ENCODE measurements around the gene RPS3A. TPM values are rescaled to one million over a fixed set of nuclear protein-coding genes. Genes with fewer than 3 reads are reported as not detected.
A peak's percentile ranks its signal among the peaks of the same experiment; 100 is the strongest.
"Not testable (repeated sequence)": the region's sequence is repeated elsewhere in the genome, so short reads cannot be mapped to it uniquely, and the experiment has no call there.

Gene RPS3A
- total RNA-seq, result 1,000 to 10,000 TPM; 1,074 to 1,354 (median 1,315) TPM
- total RNA-seq (2013), result 5,505 TPM

GRCh38 chr4:151099229-151099975, at the start of gene RPS3A:
TSS of gene RPS3A (plus strand) at chr4:151099628. CDS start at chr4:151099653, 25 bp downstream.
- Histone ChIP-seq H3K9me3 (ENCODE audit: control insufficient read depth, insufficient read depth, low read length) (no peaks in the 10 kb centered on the region), H3K4me3 (ENCODE audit: low read length) (peak within 1 kb of the TSS; percentile 77), H3K27me3 (ENCODE audit: control insufficient read depth, insufficient read depth, low read length) (no peaks in the 10 kb centered on the region), H3K4me1 (ENCODE audit: control insufficient read depth, insufficient read depth, low read length) (peaks cover 14% of the 10 kb centered on the region), H3K36me3 (ENCODE audit: control insufficient read depth, insufficient read depth, low read length) (peaks cover 36% of the 10 kb centered on the region), H3K27ac (ENCODE audit: low read length) (peak within 1 kb of the TSS; percentile 87)
- peak; percentile 92 to 99 (median 93) for ATAC-seq
- Mint-ChIP-seq H3K27ac (peak within 1 kb of the TSS; percentile 94 to 95), H3K27me3 (ENCODE audit: low read depth in 2 of 2) (peaks cover 10 to 13% of the 10 kb centered on the region in 2 donors), H3K4me3 (peak within 1 kb of the TSS; percentile 97), H3K4me1 (peaks cover 30 to 38% of the 10 kb centered on the region in 2 donors), H3K36me3 (peaks cover 10% of the 10 kb centered on the region), H3K9me3 (no peaks in the 10 kb centered on the region)
- intact Hi-C loops (cut with micrococcal nuclease), result loop anchor here (1.0 to 2.0 kb wide), 2 partner anchors 84 to 1437 kb away; partner anchors contain the start of genes FBXW7 and LRBA
- under 1% methylated on average over 69 of the region's 69 CpGs for WGBS (ENCODE audit: insufficient coverage)
- peak; percentile 99 for DNase-seq
- TF ChIP-seq CTCF (IDR thresholded peaks at IDR 0.05), result peak; percentile 77

GRCh38 chr4:151052785-151053184, 46.6 kb upstream of the RPS3A start:
- no peak overlapping the region for H3K4me3 Mint-ChIP-seq
- H3K27ac Mint-ChIP-seq, result no peak overlapping the region
- no peak for TF ChIP-seq CTCF (IDR thresholded peaks at IDR 0.05)
- no peaks in the 10 kb centered on the region for H3K9me3 Mint-ChIP-seq
- Histone ChIP-seq H3K9me3 (ENCODE audit: control insufficient read depth, insufficient read depth, low read length) (no peaks in the 10 kb centered on the region), H3K36me3 (ENCODE audit: control insufficient read depth, insufficient read depth, low read length) (no peaks in the 10 kb centered on the region), H3K4me3 (ENCODE audit: low read length) (no peak overlapping the region), H3K27me3 (ENCODE audit: control insufficient read depth, insufficient read depth, low read length) (no peaks in the 10 kb centered on the region), H3K4me1 (ENCODE audit: control insufficient read depth, insufficient read depth, low read length) (no peaks in the 10 kb centered on the region), H3K27ac (ENCODE audit: low read length) (no peak overlapping the region)
- intact Hi-C loops (cut with micrococcal nuclease), result no loop called here
- 100% methylated on average over 3 of the region's 3 CpGs for WGBS (ENCODE audit: insufficient coverage)
- no peaks in the 10 kb centered on the region for H3K4me1 Mint-ChIP-seq
- peaks cover 0 to 3% of the 10 kb centered on the region in 2 donors for H3K27me3 Mint-ChIP-seq (ENCODE audit: low read depth in 2 of 2)
- DNase-seq (no peak), ATAC-seq (no peak)
- no peaks in the 10 kb centered on the region for H3K36me3 Mint-ChIP-seq

GRCh38 chr4:151055539-151055938, 43.9 kb upstream of the RPS3A start:
- ATAC-seq, result no peak
- Histone ChIP-seq H3K4me1 (ENCODE audit: control insufficient read depth, insufficient read depth, low read length) (no peaks in the 10 kb centered on the region), H3K4me3 (ENCODE audit: low read length) (no peak overlapping the region), H3K27ac (ENCODE audit: low read length) (no peak overlapping the region), H3K36me3 (ENCODE audit: control insufficient read depth, insufficient read depth, low read length) (no peaks in the 10 kb centered on the region), H3K27me3 (ENCODE audit: control insufficient read depth, insufficient read depth, low read length) (no peaks in the 10 kb centered on the region), H3K9me3 (ENCODE audit: control insufficient read depth, insufficient read depth, low read length) (no peaks in the 10 kb centered on the region)
- H3K4me3 Mint-ChIP-seq, result no peak overlapping the region
- no peak overlapping the region for H3K27ac Mint-ChIP-seq
- WGBS (ENCODE audit: insufficient coverage), result no CpG with 5 or more reads among the region's 1 CpG
- H3K36me3 Mint-ChIP-seq, result no peaks in the 10 kb centered on the region
- H3K9me3 Mint-ChIP-seq, result no peaks in the 10 kb centered on the region
- TF ChIP-seq CTCF (IDR thresholded peaks at IDR 0.05), result no peak
- H3K27me3 Mint-ChIP-seq (ENCODE audit: low read depth in 2 of 2), result no peaks in the 10 kb centered on the region
- DNase-seq, result no peak
- no peaks in the 10 kb centered on the region for H3K4me1 Mint-ChIP-seq
- intact Hi-C loops (cut with micrococcal nuclease), result no loop called here

- H3K4me1 ChIP-seq (ENCODE audit: control insufficient read depth, insufficient read depth, low read length); H3K9me3 ChIP-seq (ENCODE audit: control insufficient read depth, insufficient read depth, low read length); H3K36me3 Mint-ChIP-seq; H3K4me3 Mint-ChIP-seq; H3K4me1 Mint-ChIP-seq; H3K36me3 ChIP-seq (ENCODE audit: control insufficient read depth, insufficient read depth, low read length); ATAC-seq; H3K9me3 Mint-ChIP-seq; H3K4me3 ChIP-seq (ENCODE audit: low read length); H3K27ac Mint-ChIP-seq; H3K27ac ChIP-seq (ENCODE audit: low read length); H3K27me3 ChIP-seq (ENCODE audit: control insufficient read depth, insufficient read depth, low read length); H3K27me3 Mint-ChIP-seq (ENCODE audit: low read depth in 2 of 2); DNase-seq; intact Hi-C loops (cut with micrococcal nuclease): not testable (repeated sequence)
- 100% methylated on average over 3 of the region's 3 CpGs for WGBS (ENCODE audit: insufficient coverage)
Observed at GRCh38 chr4:151063143-151063542, 36.3 kb upstream of the RPS3A start.
